DMS 273 (cell line): ENCODE measurements around the gene HBM.
"Not testable (repeated sequence)": the region's sequence is repeated elsewhere in the genome, so short reads cannot be mapped to it uniquely, and the experiment has no call there.

Experiments
- DNase-seq: peaks from one replicate; lab custom pipeline; 2025; ENCODE audit not compliant: unreplicated experiment; lab: John Stamatoyannopoulos, UW

HBM gene

DNA sequence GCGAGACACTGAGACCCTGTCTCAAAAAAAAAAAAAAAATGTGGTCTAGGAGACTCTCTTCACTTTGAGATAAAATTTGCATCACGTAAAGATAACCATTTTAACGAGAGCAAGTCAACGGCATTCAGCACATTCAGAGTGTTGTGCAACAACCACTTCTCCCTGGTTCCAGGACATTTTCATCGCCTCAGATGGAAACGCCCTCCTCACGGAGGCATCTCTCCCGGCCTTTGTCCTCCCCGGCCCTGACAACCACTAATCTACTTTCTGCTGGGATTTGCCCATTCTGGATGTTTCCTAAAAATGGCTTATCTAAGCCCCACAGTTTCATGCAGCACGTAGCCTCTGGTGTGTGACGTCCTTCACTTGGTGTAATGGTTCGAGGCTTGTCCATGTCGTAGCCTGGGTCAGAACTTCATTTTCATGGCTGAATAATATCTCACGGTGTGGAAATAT, 21.0 kb upstream of the HBM start:
- DNase-seq, result no peak

GRCh38 chr16:146646-147045, 19.1 kb upstream of the HBM start:
- no peak for DNase-seq

DNA sequence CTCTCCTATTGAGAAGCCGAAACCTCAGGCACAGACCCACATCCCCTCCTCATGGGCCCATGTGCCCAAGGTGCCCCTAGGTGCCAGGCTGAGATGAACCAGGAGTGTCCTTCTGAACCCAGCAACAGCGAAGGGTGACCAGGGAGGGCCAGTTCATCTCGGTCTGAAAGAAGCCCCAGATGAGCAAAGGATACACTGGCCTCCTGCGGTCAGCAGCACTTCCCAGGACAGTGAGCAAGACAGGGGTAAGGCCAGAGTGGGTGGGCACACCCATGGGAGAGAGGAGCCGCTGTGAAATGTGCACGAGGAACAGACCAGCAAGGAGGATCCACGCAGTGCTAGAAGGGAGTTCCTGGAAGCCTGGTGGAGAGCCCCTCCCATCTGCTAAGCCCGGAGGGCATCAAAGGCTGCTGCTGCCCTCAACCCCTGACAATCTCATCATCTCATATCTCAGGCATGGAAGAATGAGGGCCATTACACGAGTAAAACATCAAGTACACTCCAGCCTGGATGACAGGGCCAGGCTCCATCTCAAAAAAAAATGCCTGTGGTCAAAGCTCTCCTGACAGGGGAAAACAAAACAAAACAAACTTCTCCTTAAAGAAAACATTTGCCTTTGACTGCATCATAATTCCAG, 16.6 kb upstream of the HBM start:
- DNase-seq, result no peak

- no peak for DNase-seq
Measured at GRCh38 chr16:152141-153128, 13.3 kb upstream of the HBM start, which contains the start of gene HBZ. TSS of gene HBZ (plus strand) at chr16:152644. CDS start at chr16:152910, 266 bp downstream.

DNA sequence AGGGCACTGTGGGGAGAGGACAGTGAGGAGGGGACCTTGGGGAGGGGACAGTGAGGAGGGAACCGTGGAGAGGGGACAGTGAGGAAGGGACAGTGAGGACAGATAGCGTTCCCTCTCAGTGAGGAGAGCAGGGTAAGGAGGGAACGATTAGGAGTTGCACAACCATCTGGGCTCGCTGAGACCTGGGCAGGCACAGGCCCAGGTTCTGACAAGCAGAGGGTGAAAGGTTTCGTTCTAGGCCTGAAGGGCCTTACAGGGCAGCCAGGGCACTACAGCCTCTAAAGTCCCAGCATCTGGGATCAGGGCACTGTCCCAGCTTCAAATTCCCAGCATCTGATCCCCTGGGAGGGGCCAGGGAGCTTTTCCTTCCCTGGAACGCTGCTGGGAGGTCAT, 12.7 kb upstream of the HBM start:
- not testable (repeated sequence) for DNase-seq

DNA sequence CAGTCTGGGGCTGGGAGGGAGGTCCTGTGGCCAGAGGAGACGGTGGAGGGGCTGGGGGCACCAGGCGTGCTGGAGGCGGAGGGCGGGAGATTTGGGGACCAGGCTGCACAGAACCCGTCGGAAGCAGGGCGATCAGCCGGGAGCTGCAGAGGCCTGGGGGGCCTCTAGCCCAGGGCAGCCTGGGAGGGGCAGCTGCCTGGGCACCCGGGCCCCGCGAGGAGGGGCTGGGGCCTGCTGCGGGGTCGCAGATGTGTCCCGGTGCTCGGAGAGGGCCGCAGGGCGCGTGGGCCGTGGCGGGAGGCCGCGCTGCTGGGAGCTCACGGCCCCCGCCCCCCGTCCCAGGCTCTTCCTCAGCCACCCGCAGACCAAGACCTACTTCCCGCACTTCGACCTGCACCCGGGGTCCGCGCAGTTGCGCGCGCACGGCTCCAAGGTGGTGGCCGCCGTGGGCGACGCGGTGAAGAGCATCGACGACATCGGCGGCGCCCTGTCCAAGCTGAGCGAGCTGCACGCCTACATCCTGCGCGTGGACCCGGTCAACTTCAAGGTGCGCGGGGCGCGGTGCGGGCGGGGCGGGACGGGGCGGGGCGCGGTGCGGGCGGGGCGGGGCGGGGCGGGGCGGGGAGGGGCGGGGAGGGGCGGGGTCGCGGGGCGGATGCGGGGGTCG, 12.1 kb upstream of the HBM start:
- DNase-seq, result not testable (repeated sequence)

- peak; percentile 47 for DNase-seq
Measured at GRCh38 chr16:154217-155030, 11.4 kb upstream of the HBM start.

DNA sequence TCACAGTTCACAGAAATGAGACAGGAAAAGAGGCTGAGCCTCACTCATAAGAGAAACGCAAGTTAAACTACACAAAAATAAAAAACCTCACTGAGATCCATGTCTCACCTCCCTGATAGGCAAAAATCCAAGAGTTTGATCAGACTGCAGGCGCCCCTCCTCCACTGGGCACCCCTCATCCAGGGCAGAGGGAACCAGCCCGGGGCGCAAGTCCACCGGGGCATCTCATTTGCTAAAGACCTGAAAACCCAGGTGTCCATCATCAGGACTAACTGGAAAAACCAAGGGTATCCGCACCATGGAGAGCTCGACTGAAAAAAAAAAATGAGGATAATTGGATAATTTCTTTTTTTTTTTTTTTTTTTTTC, 10.8 kb upstream of the HBM start:
- DNase-seq, result no peak

GRCh38 chr16:159136-159849, 6.5 kb upstream of the HBM start:
- DNase-seq, result no peak

- not testable (repeated sequence) for DNase-seq
Measured at GRCh38 chr16:160242-160641, 5.5 kb upstream of the HBM start.

DNA sequence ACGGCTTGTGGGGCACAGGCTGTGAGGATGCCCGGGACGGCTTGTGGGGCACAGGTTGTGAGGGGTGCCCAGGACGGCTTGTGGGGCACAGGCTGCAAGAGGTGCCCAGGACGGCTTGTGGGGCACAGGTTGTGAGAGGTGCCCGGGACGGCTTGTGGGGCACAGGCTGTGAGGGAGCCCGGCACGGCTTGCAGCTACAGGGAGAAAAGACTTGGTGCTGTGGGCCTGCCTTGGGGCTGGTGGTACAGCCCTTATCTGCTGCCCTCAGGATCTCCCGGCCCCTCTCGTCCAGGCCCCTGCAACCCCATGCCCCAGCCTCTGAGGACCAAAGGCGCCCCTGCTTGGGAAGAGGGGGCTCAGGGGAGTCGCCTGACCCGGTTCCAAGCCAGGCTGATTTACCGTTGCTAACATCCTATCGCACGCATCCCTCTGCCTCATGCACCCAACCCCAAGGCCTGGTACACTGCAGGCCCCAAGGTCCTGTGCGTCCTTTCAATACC, 5.0 kb upstream of the HBM start:
- DNase-seq, result no peak

DNA sequence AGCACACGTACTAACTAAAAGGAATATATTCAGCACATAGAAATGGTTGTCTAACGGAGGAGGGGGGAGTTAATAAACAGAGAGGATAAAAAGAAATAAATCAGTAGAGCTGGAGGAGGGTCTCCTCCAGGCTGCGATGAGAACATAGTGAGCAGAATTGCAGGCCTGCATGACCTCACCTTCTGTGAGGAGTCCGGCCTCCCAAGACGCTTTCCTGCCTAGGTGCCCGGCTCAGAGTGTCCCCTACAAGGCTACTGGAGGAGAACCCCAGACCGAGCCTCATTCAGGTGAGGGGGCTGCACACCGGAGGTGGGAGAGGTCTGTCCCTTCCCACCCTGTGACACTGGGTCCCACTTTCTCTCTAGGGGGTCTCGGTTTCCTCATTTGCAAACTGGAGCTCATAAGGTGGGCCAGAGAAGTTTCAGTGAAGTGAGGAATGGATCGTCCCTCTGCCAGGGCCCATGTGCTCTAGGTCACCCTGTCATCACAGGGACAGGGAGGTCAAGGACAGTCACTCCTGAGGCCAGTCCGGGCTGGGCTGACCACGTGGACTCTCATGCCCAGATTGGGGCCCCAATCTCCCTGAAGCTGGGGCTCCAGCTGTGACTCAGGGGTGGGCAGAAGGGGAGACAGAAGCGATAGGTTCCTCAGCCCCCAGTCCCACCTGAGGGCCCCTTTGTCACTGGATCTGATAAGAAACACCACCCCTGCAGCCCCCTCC, 3.3 kb upstream of the HBM start:
- DNase-seq, result no peak

DNA sequence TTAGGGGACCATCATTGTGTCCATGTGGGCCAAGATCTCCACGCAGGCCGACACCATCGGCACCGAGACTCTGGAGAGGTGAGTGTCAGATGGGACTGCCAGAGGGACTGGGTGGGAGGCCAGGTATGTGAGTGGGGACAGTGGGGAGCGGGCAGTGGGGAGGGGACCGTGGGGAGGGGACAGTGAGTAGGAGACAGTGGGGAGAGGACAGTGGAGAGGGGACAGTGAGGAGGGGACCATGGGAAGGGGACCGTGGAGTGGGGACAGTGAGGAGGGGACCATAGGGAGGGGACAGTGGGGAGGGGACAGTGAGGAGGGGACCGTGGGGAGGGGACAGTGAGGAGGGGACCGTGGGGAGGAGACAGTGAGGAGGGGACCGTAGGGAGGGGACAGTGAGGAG, 2.6 kb upstream of the HBM start:
- DNase-seq, result not testable (repeated sequence)

GRCh38 chr16:163696-164095, 2.1 kb upstream of the HBM start:
- not testable (repeated sequence) for DNase-seq

- DNase-seq, result not testable (repeated sequence)
Measured at GRCh38 chr16:164134-164823, 1.5 kb upstream of the HBM start.

GRCh38 chr16:164827-165538, 795 bp upstream of the HBM start:
- DNase-seq, result peak; percentile 63

GRCh38 chr16:166375-167121, 770 bp downstream of the HBM start:
- DNase-seq, result no peak
